Small intestine (tissue), 7 donors: Measurements from ENCODE around the gene MTARC2. TPM values are rescaled to one million over a fixed set of nuclear protein-coding genes. Genes with fewer than 3 reads are reported as not detected.

Source experiments
- DNase-seq, 2 donors: peaks; one replicate each; pipeline versions ENCODE4 v3.0.0 to v3.0.0-alpha.2; 2013
- FAIRE-seq: peaks from 2 replicates; lab custom pipeline; 2012; peaks lifted over from hg19 to GRCh38; lab: Jason Lieb, UNC
- H3K27ac ChIP-seq, 3 donors: one replicate each; pipeline ENCODE4 v1.5.1; 2013; ENCODE audit warnings: low read length in 2 of 3, mild to moderate bottlenecking in 2 of 3, control low read depth in 1 of 3, inconsistent platforms in 1 of 3, low read depth in 1 of 3, moderate library complexity in 1 of 3
- H3K27me3 ChIP-seq, 3 donors: one replicate each; pipeline ENCODE4 v1.6.1; 2013; ENCODE audit warnings: low read length in 3 of 3, inconsistent platforms in 1 of 3; ENCODE audit not compliant: control insufficient read depth in 3 of 3, insufficient read depth in 3 of 3
- H3K36me3 ChIP-seq, 3 donors: one replicate each; pipeline ENCODE4 v1.6.1; 2013; ENCODE audit warnings: low read length in 3 of 3, inconsistent platforms in 1 of 3, low read depth in 1 of 3, mild to moderate bottlenecking in 1 of 3, moderate library complexity in 1 of 3; ENCODE audit not compliant: control insufficient read depth in 3 of 3, insufficient read depth in 2 of 3
- H3K4me1 ChIP-seq, 3 donors: one replicate each; pipeline ENCODE4 v1.6.1; 2013; ENCODE audit warnings: low read length in 2 of 3, inconsistent platforms in 1 of 3, low read depth in 1 of 3, mild to moderate bottlenecking in 1 of 3, moderate library complexity in 1 of 3; ENCODE audit not compliant: control insufficient read depth in 3 of 3, insufficient read depth in 2 of 3
- H3K4me3 ChIP-seq, 3 donors: one replicate each; pipeline ENCODE4 v1.5.1; 2013; ENCODE audit warnings: low read length in 3 of 3, control low read depth in 1 of 3, inconsistent platforms in 1 of 3, low read depth in 1 of 3, mild to moderate bottlenecking in 1 of 3, moderate library complexity in 1 of 3
- H3K9me3 ChIP-seq, 2 donors: one replicate each; pipeline ENCODE4 v1.6.1; 2013; ENCODE audit warnings: low read depth in 1 of 2, low read length in 1 of 2; ENCODE audit not compliant: control insufficient read depth in 2 of 2, insufficient read depth in 1 of 2
- WGBS, 3 donors: extraction: QIAGEN DNeasy Blood & Tissue Kit; methylation state at CpG; one replicate each; pipeline ENCODE4 v1.1.7; 2013; 5-methylcytosine and 5-hydroxymethylcytosine counted together
- polyA plus RNA-seq, 4 donors: library from polyadenylated mRNA; stranded (reverse) in 3 of 4; unstranded in 1 of 4; fragments of 200-250 nt in 3 of 4; fragments of 120-200 nt in 1 of 4; gene quantifications; one replicate each; pipeline versions ENCODE4 v1.2.1 to v1.2.3, GENCODE V29; 2013
- donor health status: healthy with polysubstance abuse.
- donor health status: control.
- donor health status: control.
- donor health status: Bipolar disorder and iron deficiency.
- donor health status: healthy.

MTARC2 gene
- polyA plus RNA-seq, 4 donors, result 31.8 to 93.5 (median 83.3) TPM

- DNase-seq (peak; percentile 46 to 50), FAIRE-seq (no peak)
- peak overlapping the region in 1 of 3 donors; percentile 52 for H3K27ac ChIP-seq
- 73 to 80% (median 76%) methylated on average over 10 of the region's 10 CpGs for WGBS, 3 donors
- H3K27me3 ChIP-seq, result no peaks in the 10 kb centered on the region
- H3K4me1 ChIP-seq, result no peaks in the 10 kb centered on the region
- no peak overlapping the region for H3K4me3 ChIP-seq
- H3K9me3 ChIP-seq, result no peaks in the 10 kb centered on the region
- peaks cover 0 to 48% (median 8%) of the 10 kb centered on the region in 3 donors for H3K36me3 ChIP-seq
Measured at GRCh38 chr1:220803401-220804201, 55.5 kb downstream of the MTARC2 start.

GRCh38 chr1:220804202-220804586 lies 56.1 kb downstream of the MTARC2 start:
- Histone ChIP-seq H3K27ac (peak overlapping the region in 1 of 3 donors; percentile 52), H3K4me3 (no peak overlapping the region), H3K36me3 (peaks cover 0 to 46% (median 6%) of the 10 kb centered on the region in 3 donors), H3K9me3 (no peaks in the 10 kb centered on the region), H3K27me3 (no peaks in the 10 kb centered on the region), H3K4me1 (no peaks in the 10 kb centered on the region)
- no peak for FAIRE-seq
- DNase-seq, result no peak
- 65 to 91% (median 74%) methylated on average over 5 of the region's 5 CpGs for WGBS, 3 donors

- 89 to 94% (median 93%) methylated on average over 4 of the region's 4 CpGs for WGBS, 3 donors
- no peak for DNase-seq
- peaks cover 0 to 35% (median 2%) of the 10 kb centered on the region in 3 donors for H3K36me3 ChIP-seq
Measured at GRCh38 chr1:220806408-220806807, 58.3 kb downstream of the MTARC2 start.

GRCh38 chr1:220807726-220808125 lies 59.6 kb downstream of the MTARC2 start:
- FAIRE-seq, result no peak
- H3K9me3 ChIP-seq, result no peaks in the 10 kb centered on the region
- 79 to 85% (median 80%) methylated on average over 6 of the region's 6 CpGs for WGBS, 3 donors

More at GRCh38 chr1:220806408-220806807, 58.3 kb downstream of the MTARC2 start:
- FAIRE-seq, result no peak
- H3K9me3 ChIP-seq, result no peaks in the 10 kb centered on the region
- H3K4me3 ChIP-seq, result no peak overlapping the region
- H3K27me3 ChIP-seq, result no peaks in the 10 kb centered on the region
- H3K27ac ChIP-seq, result no peak overlapping the region
- H3K4me1 ChIP-seq, result no peaks in the 10 kb centered on the region

GRCh38 chr1:220808345-220809186 lies 60.4 kb downstream of the MTARC2 start:
- Histone ChIP-seq H3K27ac (no peak overlapping the region), H3K9me3 (no peaks in the 10 kb centered on the region), H3K4me3 (no peak overlapping the region), H3K27me3 (no peaks in the 10 kb centered on the region), H3K4me1 (no peaks in the 10 kb centered on the region), H3K36me3 (peaks cover 0 to 40% (median 2%) of the 10 kb centered on the region in 3 donors)
- FAIRE-seq, result no peak
- no peak for DNase-seq
- 82 to 89% (median 83%) methylated on average over 11 of the region's 11 CpGs for WGBS, 3 donors

More at GRCh38 chr1:220807726-220808125, 59.6 kb downstream of the MTARC2 start:
- Histone ChIP-seq H3K36me3 (peaks cover 0 to 35% (median 2%) of the 10 kb centered on the region in 3 donors), H3K27me3 (no peaks in the 10 kb centered on the region), H3K27ac (no peak overlapping the region), H3K4me1 (no peaks in the 10 kb centered on the region), H3K4me3 (no peak overlapping the region)
- DNase-seq, result no peak

GRCh38 chr1:220809187-220809550 lies 61.0 kb downstream of the MTARC2 start:
- no peaks in the 10 kb centered on the region for H3K4me1 ChIP-seq
- FAIRE-seq, result no peak

GRCh38 chr1:220809704-220810103 lies 61.6 kb downstream of the MTARC2 start:
- Histone ChIP-seq H3K4me1 (no peaks in the 10 kb centered on the region), H3K4me3 (no peak overlapping the region), H3K36me3 (peaks cover 0 to 45% (median 2%) of the 10 kb centered on the region in 3 donors), H3K9me3 (no peaks in the 10 kb centered on the region), H3K27me3 (no peaks in the 10 kb centered on the region), H3K27ac (no peak overlapping the region)
- 81 to 95% (median 85%) methylated on average over 8 of the region's 8 CpGs for WGBS, 3 donors
- DNase-seq (no peak), FAIRE-seq (no peak)

More at GRCh38 chr1:220809187-220809550, 61.0 kb downstream of the MTARC2 start:
- H3K27me3 ChIP-seq, result no peaks in the 10 kb centered on the region
- 80 to 95% (median 85%) methylated on average over 6 of the region's 6 CpGs for WGBS, 3 donors
- H3K36me3 ChIP-seq, result peaks cover 0 to 43% (median 2%) of the 10 kb centered on the region in 3 donors
- H3K27ac ChIP-seq, result no peak overlapping the region
- no peak for DNase-seq
- H3K9me3 ChIP-seq, result no peaks in the 10 kb centered on the region
- no peak overlapping the region for H3K4me3 ChIP-seq

- no peak overlapping the region for H3K4me3 ChIP-seq
- DNase-seq (peak in 1 of 2 donors; percentile 75), FAIRE-seq (no peak)
- WGBS, 3 donors, result 37 to 72% (median 60%) methylated on average over 20 of the region's 20 CpGs
- H3K27ac ChIP-seq, result no peak overlapping the region
- H3K9me3 ChIP-seq, result no peaks in the 10 kb centered on the region
- no peaks in the 10 kb centered on the region for H3K27me3 ChIP-seq
- H3K4me1 ChIP-seq, result no peaks in the 10 kb centered on the region
- H3K36me3 ChIP-seq, result peaks cover 0 to 41% (median 0%) of the 10 kb centered on the region in 3 donors
Measured at GRCh38 chr1:220810179-220810653, 62.1 kb downstream of the MTARC2 start.
